SU-DHL-6 (cell line): Measurements from ENCODE around the gene BLOC1S6.

Experiments used
- H2AFZ ChIP-seq: fragments of 200-600 bp; sonication (generic); 2 replicates; pipeline ENCODE4 v1.6.1; 2014; ENCODE audit warnings: low read depth, mild to moderate bottlenecking, moderate library complexity, mixed read lengths, antibody characterized with exemption, low read length; ENCODE audit not compliant: severe bottlenecking
- H3F3A ChIP-seq: fragments of 200-600 bp; shearing (Covaris generic); 2 replicates; pipeline ENCODE4 v1.6.0; 2016; ENCODE audit warnings: antibody characterized with exemption, mild to moderate bottlenecking; ENCODE audit not compliant: insufficient read depth
- H3K27ac ChIP-seq: fragments of 200-600 bp; sonication (generic); 2 replicates; pipeline ENCODE4 v1.5.1; 2016; ENCODE audit warnings: low read depth, mild to moderate bottlenecking, low read length, moderate library complexity, mixed read lengths
- H3K27me3 ChIP-seq: fragments of 200-600 bp; sonication (generic), shearing (Covaris generic); 2 replicates; pipeline ENCODE4 v1.6.0; 2014; ENCODE audit warnings: mild to moderate bottlenecking, low read length
- H3K36me3 ChIP-seq: fragments of 200-600 bp; sonication (generic); 2 replicates; pipeline ENCODE4 v1.6.1; 2014; ENCODE audit warnings: mild to moderate bottlenecking, low read length, mixed read lengths
- H3K4me2 ChIP-seq: fragments of 300-600, 200-600 bp; shearing (Covaris generic), sonication (generic); 2 replicates; pipeline ENCODE4 v1.6.0; 2014; ENCODE audit warnings: low read length, low read depth, mild to moderate bottlenecking; ENCODE audit not compliant: poor library complexity, severe bottlenecking
- H3K4me3 ChIP-seq: fragments of 200-600 bp; sonication (generic); 2 replicates; pipeline ENCODE4 v1.5.1; 2014; ENCODE audit warnings: antibody characterized with exemption, low read length, mild to moderate bottlenecking, mixed read lengths; ENCODE audit not compliant: insufficient read depth, poor library complexity, severe bottlenecking
- H3K79me2 ChIP-seq: fragments of 200-600 bp; sonication (generic); 2 replicates; pipeline ENCODE4 v1.6.1; 2014; ENCODE audit warnings: mild to moderate bottlenecking, low read length, moderate library complexity; ENCODE audit not compliant: insufficient read depth
- H3K9ac ChIP-seq: fragments of 200-600 bp; sonication (generic); 2 replicates; pipeline ENCODE4 v1.7.0; 2014; ENCODE audit warnings: mild to moderate bottlenecking, low read length
- H3K9me2 ChIP-seq: fragments of 200-600 bp; sonication (generic); replicated peaks from 2 replicates; pipeline ENCODE4 v1.6.1; 2014; ENCODE audit warnings: low read length; ENCODE audit not compliant: insufficient read depth
- H3K9me3 ChIP-seq: fragments of 200-600 bp; sonication (generic); 2 replicates; pipeline ENCODE4 v1.6.1; 2014; ENCODE audit warnings: low read length, mixed read lengths; ENCODE audit not compliant: insufficient read depth
- H4K20me1 ChIP-seq: fragments of 200-600 bp; sonication (generic); 2 replicates; pipeline ENCODE4 v1.6.1; 2014; ENCODE audit warnings: low read depth, mild to moderate bottlenecking, antibody characterized with exemption, low read length, moderate library complexity, mixed read lengths
- CTCF ChIP-seq: fragments of 200-600 bp; sonication (generic); IDR thresholded peaks from one replicate; pipeline ENCODE4 v1.5.1; 2017; ENCODE audit warnings: antibody characterized with exemption, mild to moderate bottlenecking, low read length, moderate library complexity; ENCODE audit not compliant: insufficient read depth, poor library complexity, severe bottlenecking
- EZH2phosphoT487 ChIP-seq: fragments of 200-600 bp; sonication (generic), shearing (Covaris generic); conservative IDR thresholded peaks from 2 replicates; pipeline ENCODE4 v1.6.1; 2018; ENCODE audit warnings: mild to moderate bottlenecking, antibody characterized with exemption, low read length, moderate library complexity, mixed read lengths

BLOC1S6 gene

GRCh38 chr15:45551676-45552075 is 35.5 kb upstream of the BLOC1S6 start:
- no peaks in the 10 kb centered on the region for H4K20me1 ChIP-seq
- no peaks in the 10 kb centered on the region for H3K27me3 ChIP-seq
- no peaks in the 10 kb centered on the region for H3F3A ChIP-seq
- H3K9me2 ChIP-seq = no peaks in the 10 kb centered on the region
- no peak for TF ChIP-seq EZH2phosphoT487
- TF ChIP-seq CTCF = no peak
- H3K9ac ChIP-seq = no peak overlapping the region
- H3K4me3 ChIP-seq = no peak overlapping the region
- H3K4me2 ChIP-seq = no peak overlapping the region
- H3K27ac ChIP-seq = no peak overlapping the region
- H2AFZ ChIP-seq = no peak overlapping the region
- H3K79me2 ChIP-seq = no peaks in the 10 kb centered on the region
- H3K36me3 ChIP-seq = no peaks in the 10 kb centered on the region
- H3K9me3 ChIP-seq = no peaks in the 10 kb centered on the region

- no peaks in the 10 kb centered on the region for H3K36me3 ChIP-seq
- TF ChIP-seq EZH2phosphoT487 (no peak), CTCF (no peak)
- H3K9me3 ChIP-seq = no peaks in the 10 kb centered on the region
- no peak overlapping the region for H3K27ac ChIP-seq
- no peak overlapping the region for H3K4me3 ChIP-seq
- H3K27me3 ChIP-seq = no peaks in the 10 kb centered on the region
- H3K4me2 ChIP-seq = no peak overlapping the region
- H3K79me2 ChIP-seq = no peaks in the 10 kb centered on the region
- H4K20me1 ChIP-seq = no peaks in the 10 kb centered on the region
- H3K9me2 ChIP-seq = no peaks in the 10 kb centered on the region
- H3K9ac ChIP-seq = no peak overlapping the region
- no peaks in the 10 kb centered on the region for H3F3A ChIP-seq
- no peak overlapping the region for H2AFZ ChIP-seq
Observed at GRCh38 chr15:45555934-45556608, 31.1 kb upstream of the BLOC1S6 start.

- no peaks in the 10 kb centered on the region for H3K9me2 ChIP-seq
- H3F3A ChIP-seq = no peaks in the 10 kb centered on the region
- no peak overlapping the region for H3K4me3 ChIP-seq
- no peaks in the 10 kb centered on the region for H3K36me3 ChIP-seq
- no peaks in the 10 kb centered on the region for H4K20me1 ChIP-seq
- H3K9ac ChIP-seq = no peak overlapping the region
- no peak overlapping the region for H2AFZ ChIP-seq
- H3K4me2 ChIP-seq = peak overlapping the region; percentile 17
- peaks cover 6% of the 10 kb centered on the region; the same call in 1 of the 2 replicates for H3K9me3 ChIP-seq
- TF ChIP-seq CTCF = no peak
- no peak for TF ChIP-seq EZH2phosphoT487
- no peak overlapping the region for H3K27ac ChIP-seq
- no peaks in the 10 kb centered on the region for H3K27me3 ChIP-seq
- H3K79me2 ChIP-seq = no peaks in the 10 kb centered on the region
Observed at GRCh38 chr15:45572617-45573016, 14.6 kb upstream of the BLOC1S6 start.
